Activated CD4-positive, alpha-beta T cell treated with anti-CD3 and anti-CD28 coated beads, Interleukin-2, amount 50 U/mL, for 4 hours (primary cell): ENCODE data around the gene TMTC1.
"Not testable (repeated sequence)": the region's sequence is repeated elsewhere in the genome, so short reads cannot be mapped to it uniquely, and the experiment has no call there.

Experiments used
- DNase-seq, 2 experiments: peaks; one replicate each; pipeline ENCODE4 v3.0.0-alpha.2; 2020

TMTC1 gene

GRCh38 chr12:29656762-29657538 lies 126.8 kb downstream of the TMTC1 start:
- no peak for DNase-seq

- DNase-seq, result no peak
These were observed 127.9 kb downstream of the TMTC1 start for GRCh38 chr12:29655861-29656260.

- DNase-seq, result no peak
These were observed 130.5 kb downstream of the TMTC1 start for GRCh38 chr12:29653286-29653685.

GRCh38 chr12:29650371-29650770 lies 133.4 kb downstream of the TMTC1 start:
- DNase-seq, result no peak

- DNase-seq, result no peak
These were observed 134.0 kb downstream of the TMTC1 start for GRCh38 chr12:29649722-29650121.

GRCh38 chr12:29644536-29645162 lies 139.1 kb downstream of the TMTC1 start:
- DNase-seq, result no peak

- DNase-seq, result no peak
These were observed 143.0 kb downstream of the TMTC1 start for GRCh38 chr12:29640589-29641345.

- no peak for DNase-seq
These were observed 143.7 kb downstream of the TMTC1 start for GRCh38 chr12:29639893-29640495.

GRCh38 chr12:29638528-29638927 lies 145.2 kb downstream of the TMTC1 start:
- DNase-seq, result no peak

- no peak for DNase-seq
These were observed 149.7 kb downstream of the TMTC1 start for GRCh38 chr12:29634057-29634456.

- DNase-seq, result not testable (repeated sequence)
These were observed 153.6 kb downstream of the TMTC1 start for GRCh38 chr12:29630164-29630563.

GRCh38 chr12:29627221-29627620 lies 156.5 kb downstream of the TMTC1 start:
- DNase-seq, result no peak

GRCh38 chr12:29625359-29625953 lies 158.3 kb downstream of the TMTC1 start:
- DNase-seq, result no peak

GRCh38 chr12:29622251-29622650 lies 161.5 kb downstream of the TMTC1 start:
- no peak for DNase-seq

- no peak for DNase-seq
These were observed 163.7 kb downstream of the TMTC1 start for GRCh38 chr12:29620030-29620429.

- DNase-seq, result no peak
These were observed 166.3 kb downstream of the TMTC1 start for GRCh38 chr12:29617407-29617803.

- DNase-seq, result no peak
These were observed 166.9 kb downstream of the TMTC1 start for GRCh38 chr12:29616664-29617406.

- no peak for DNase-seq
These were observed 168.9 kb downstream of the TMTC1 start for GRCh38 chr12:29614694-29615325.

GRCh38 chr12:29612912-29613311 lies 170.8 kb downstream of the TMTC1 start:
- DNase-seq, result no peak

- no peak for DNase-seq
These were observed 171.8 kb downstream of the TMTC1 start for GRCh38 chr12:29611906-29612305.

GRCh38 chr12:29610473-29611170 lies 173.1 kb downstream of the TMTC1 start:
- no peak for DNase-seq
